Ishikawa (cell line): ENCODE data around the gene SKAP1.

Source experiments
- CEBPB ChIP-seq: IDR thresholded peaks from 2 replicates; pipeline ENCODE4 v1.6.1; 2012
- CREB1 ChIP-seq: IDR thresholded peaks from 2 replicates; pipeline ENCODE4 v1.6.1; 2012; ENCODE audit warnings: low read depth
- EGR1 ChIP-seq: IDR thresholded peaks from 2 replicates; pipeline ENCODE4 v1.6.1; 2012
- EP300 ChIP-seq: IDR thresholded peaks from 2 replicates; pipeline ENCODE4 v1.6.1; 2012; ENCODE audit warnings: borderline replicate concordance
- FOXM1 ChIP-seq: IDR thresholded peaks from 2 replicates; pipeline ENCODE4 v1.6.1; 2012; ENCODE audit warnings: low read depth, borderline replicate concordance
- NFIC ChIP-seq: IDR thresholded peaks from 2 replicates; pipeline ENCODE4 v1.6.1; 2012
- RAD21 ChIP-seq: IDR thresholded peaks from 2 replicates; pipeline ENCODE4 v1.6.1; 2012; ENCODE audit warnings: low read depth
- REST ChIP-seq: IDR thresholded peaks from 2 replicates; pipeline ENCODE4 v1.6.1; 2012; ENCODE audit warnings: low read depth, mild to moderate bottlenecking
- TAF1 ChIP-seq: IDR thresholded peaks from 2 replicates; pipeline ENCODE4 v1.6.1; 2012; ENCODE audit warnings: low read depth, mild to moderate bottlenecking
- TCF12 ChIP-seq: IDR thresholded peaks from 2 replicates; pipeline ENCODE4 v1.6.1; 2012; ENCODE audit warnings: low read depth
- TEAD4 ChIP-seq: IDR thresholded peaks from 2 replicates; pipeline ENCODE4 v1.6.1; 2012
- YY1 ChIP-seq: IDR thresholded peaks from 2 replicates; pipeline ENCODE4 v1.6.1; 2012; ENCODE audit warnings: low read depth
- ZBTB7A ChIP-seq: IDR thresholded peaks from 2 replicates; pipeline ENCODE4 v1.6.1; 2012; ENCODE audit warnings: low read depth
- TF ChIP-seq, protein P1 (sequence below): IDR thresholded peaks from 2 replicates; pipeline ENCODE4 v1.6.1; 2012
- TF ChIP-seq, protein P2 (sequence below): IDR thresholded peaks from 2 replicates; pipeline ENCODE4 v1.6.1; 2012

SKAP1 gene

DNA sequence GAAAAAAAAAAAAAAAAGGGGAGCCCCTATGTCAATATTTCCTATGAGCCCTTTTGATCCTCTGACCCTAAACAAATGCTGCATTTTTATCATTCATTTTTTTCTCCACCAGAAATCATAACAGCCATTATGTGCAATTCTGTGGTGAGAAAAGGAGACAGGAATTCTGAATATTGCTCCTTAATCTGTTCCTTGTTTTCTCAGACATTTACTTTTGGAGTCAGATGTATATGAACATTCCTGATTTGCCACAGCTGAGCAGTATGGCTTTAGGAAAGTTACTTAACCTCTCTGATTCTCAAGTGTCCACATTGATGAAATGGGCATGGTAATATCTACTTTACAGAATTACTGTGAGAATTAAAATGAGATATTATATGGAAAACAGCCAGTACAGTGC lies 144.4 kb downstream of the SKAP1 start:
- TF ChIP-seq EP300 = no peak

GRCh38 chr17:48283907-48284306 lies 146.1 kb downstream of the SKAP1 start:
- TF ChIP-seq TEAD4 (no peak), EGR1 (no peak), ZBTB7A (no peak), YY1 (no peak), NFIC (no peak)
- TF ChIP-seq, protein P1, sequence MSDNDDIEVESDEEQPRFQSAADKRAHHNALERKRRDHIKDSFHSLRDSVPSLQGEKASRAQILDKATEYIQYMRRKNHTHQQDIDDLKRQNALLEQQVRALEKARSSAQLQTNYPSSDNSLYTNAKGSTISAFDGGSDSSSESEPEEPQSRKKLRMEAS = no peak

- TF ChIP-seq TCF12 = no peak
- TF ChIP-seq REST = no peak
- no peak for TF ChIP-seq YY1
- TF ChIP-seq, protein P1 = no peak
- no peak for TF ChIP-seq TEAD4
- no peak for TF ChIP-seq EP300
- no peak for TF ChIP-seq EGR1
- TF ChIP-seq CEBPB = no peak
- no peak for TF ChIP-seq NFIC
- TF ChIP-seq, protein P2, sequence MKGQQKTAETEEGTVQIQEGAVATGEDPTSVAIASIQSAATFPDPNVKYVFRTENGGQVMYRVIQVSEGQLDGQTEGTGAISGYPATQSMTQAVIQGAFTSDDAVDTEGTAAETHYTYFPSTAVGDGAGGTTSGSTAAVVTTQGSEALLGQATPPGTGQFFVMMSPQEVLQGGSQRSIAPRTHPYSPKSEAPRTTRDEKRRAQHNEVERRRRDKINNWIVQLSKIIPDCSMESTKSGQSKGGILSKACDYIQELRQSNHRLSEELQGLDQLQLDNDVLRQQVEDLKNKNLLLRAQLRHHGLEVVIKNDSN = no peak
- TF ChIP-seq RAD21 = no peak
- TF ChIP-seq TAF1 = no peak
- no peak for TF ChIP-seq ZBTB7A
- no peak for TF ChIP-seq FOXM1
- TF ChIP-seq CREB1 = no peak
These were observed 146.6 kb downstream of the SKAP1 start for GRCh38 chr17:48283411-48283810.

GRCh38 chr17:48282303-48282702 lies 147.7 kb downstream of the SKAP1 start:
- TF ChIP-seq NFIC = no peak
- TF ChIP-seq CREB1 = no peak
- TF ChIP-seq, protein P1 = no peak
- no peak for TF ChIP-seq EGR1
- no peak for TF ChIP-seq CEBPB
- TF ChIP-seq FOXM1 = no peak
- no peak for TF ChIP-seq ZBTB7A
- no peak for TF ChIP-seq RAD21
- no peak for TF ChIP-seq TEAD4
- no peak for TF ChIP-seq TAF1
- TF ChIP-seq, protein P2 = no peak
- TF ChIP-seq YY1 = no peak
- TF ChIP-seq EP300 = no peak
- TF ChIP-seq REST = no peak
- TF ChIP-seq TCF12 = no peak

- TF ChIP-seq TCF12 (no peak), RAD21 (no peak), TAF1 (no peak), YY1 (no peak), ZBTB7A (no peak)
These were observed 151.1 kb downstream of the SKAP1 start for GRCh38 chr17:48278760-48279491.

DNA sequence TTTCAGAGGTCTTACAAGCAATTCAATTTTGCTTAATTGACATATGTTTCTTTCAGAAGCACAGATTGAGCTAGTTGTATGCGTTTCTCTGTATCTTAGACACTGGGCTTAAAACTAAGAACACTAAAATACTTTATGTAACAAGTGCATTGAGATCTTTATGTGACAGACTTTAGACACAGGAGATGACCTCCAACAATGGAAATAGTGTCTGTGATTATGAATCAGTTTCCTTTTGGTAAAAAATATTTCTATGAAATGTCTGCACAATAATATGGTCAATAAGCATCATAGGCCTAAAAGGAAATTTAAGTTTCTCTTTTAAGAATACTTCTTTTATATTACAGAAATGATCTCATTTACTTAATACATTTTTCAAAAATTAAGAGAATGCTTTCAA lies 153.2 kb downstream of the SKAP1 start:
- no peak for TF ChIP-seq EGR1
- TF ChIP-seq TEAD4 = no peak
- no peak for TF ChIP-seq RAD21
- TF ChIP-seq FOXM1 = no peak
- TF ChIP-seq TCF12 = no peak
- no peak for TF ChIP-seq EP300
- no peak for TF ChIP-seq CREB1
- no peak for TF ChIP-seq NFIC
- TF ChIP-seq TAF1 = no peak
- TF ChIP-seq YY1 = no peak
- no peak for TF ChIP-seq REST
